HEK293 (cell line): ENCODE data around the gene C20orf204.

Experiments
- CTCF ChIA-PET: fragments of 350-600 bp; formaldehyde crosslinking; extraction: SDS; loops from one replicate; lab custom pipeline; 2021; ENCODE audit warnings: antibody characterized with exemption; lab: Yijun Ruan, JAX
- POLR2A ChIA-PET: fragments of 300-600 bp; formaldehyde crosslinking; extraction: SDS; loops from one replicate; lab custom pipeline; 2020; ENCODE audit warnings: antibody characterized with exemption, inconsistent platforms; lab: Yijun Ruan, JAX
- H3K27ac ChIP-seq: fragments of 200-500 bp; sonication (Bioruptor generic); 2 replicates; pipeline ENCODE4 v1.5.1; 2014; ENCODE audit warnings: low read depth, low read length, control low read depth, inconsistent platforms; ENCODE audit errors: extremely low read depth
- H3K36me3 ChIP-seq, 2 experiments: fragments of 200-500 bp in 1 of 2; sonication (Bioruptor generic) in 1 of 2; 1 replicate in 1 of 2; 2 replicates in 1 of 2; pipeline ENCODE4 v1.5.1; 2014 to 2017; ENCODE audit warnings: inconsistent platforms in 2 of 2, low read length in 2 of 2; ENCODE audit not compliant: control insufficient read depth in 2 of 2, insufficient read depth in 1 of 2
- H3K4me1 ChIP-seq: fragments of 200-500 bp; sonication (Bioruptor generic); 2 replicates; pipeline ENCODE4 v1.5.1; 2014; ENCODE audit warnings: mild to moderate bottlenecking, low read length, inconsistent platforms; ENCODE audit not compliant: control insufficient read depth, insufficient read depth
- H3K4me3 ChIP-seq: 2 replicates; pipeline ENCODE4 v1.5.1; 2011; ENCODE audit warnings: low read depth, mild to moderate bottlenecking, control low read depth, low read length, moderate library complexity
- H3K9me3 ChIP-seq: fragments of 200-500 bp; sonication (Bioruptor generic); 2 replicates; pipeline ENCODE4 v1.5.1; 2014; ENCODE audit warnings: low read depth, low read length, inconsistent platforms; ENCODE audit not compliant: control insufficient read depth, insufficient read depth
- BCL6B ChIP-seq: fragments of 450-650 bp; formaldehyde crosslinking; IDR thresholded peaks from 2 replicates; pipeline ENCODE4 v1.5.1; 2017; ENCODE audit warnings: missing biosample characterization, missing genetic modification characterization
- IKZF3 ChIP-seq: fragments of 450-650 bp; IDR thresholded peaks from 2 replicates; pipeline ENCODE4 v1.5.0; 2018; ENCODE audit warnings: missing biosample characterization, mild to moderate bottlenecking, missing genetic modification characterization, moderate library complexity
- OSR2 ChIP-seq: fragments of 450-650 bp; formaldehyde crosslinking; IDR thresholded peaks from 2 replicates; pipeline ENCODE4 v1.5.1; 2016; ENCODE audit warnings: missing biosample characterization, missing genetic modification characterization
- ZIC2 ChIP-seq: fragments of 450-650 bp; formaldehyde crosslinking; IDR thresholded peaks from 2 replicates; pipeline ENCODE4 v1.5.1; 2016; ENCODE audit warnings: missing biosample characterization, missing genetic modification characterization
- ZNF10 ChIP-seq: fragments of 450-650 bp; formaldehyde crosslinking; IDR thresholded peaks from 2 replicates; pipeline ENCODE4 v1.5.1; 2017; ENCODE audit warnings: missing biosample characterization, missing genetic modification characterization
- ZNF133 ChIP-seq: fragments of 450-650 bp; formaldehyde crosslinking; IDR thresholded peaks from 2 replicates; pipeline ENCODE4 v1.5.1; 2016; ENCODE audit warnings: missing biosample characterization, missing genetic modification characterization
- ZNF18 ChIP-seq: fragments of 450-650 bp; formaldehyde crosslinking; IDR thresholded peaks from 2 replicates; pipeline ENCODE4 v1.5.1; 2016; ENCODE audit warnings: missing biosample characterization, missing genetic modification characterization
- ZNF221 ChIP-seq: fragments of 450-650 bp; formaldehyde crosslinking; IDR thresholded peaks from 2 replicates; pipeline ENCODE4 v1.5.1; 2017; ENCODE audit warnings: missing biosample characterization, missing genetic modification characterization, borderline replicate concordance
- ZNF26 ChIP-seq: fragments of 450-650 bp; formaldehyde crosslinking; IDR thresholded peaks from 2 replicates; pipeline ENCODE4 v1.5.1; 2016; ENCODE audit warnings: missing biosample characterization, missing genetic modification characterization
- ZNF366 ChIP-seq: fragments of 450-650 bp; formaldehyde crosslinking; conservative IDR thresholded peaks from 2 replicates; pipeline ENCODE4 v1.5.1; 2016; ENCODE audit warnings: missing biosample characterization, missing genetic modification characterization
- ZNF600 ChIP-seq: fragments of 450-650 bp; formaldehyde crosslinking; IDR thresholded peaks from 2 replicates; pipeline ENCODE4 v1.5.1; 2016; ENCODE audit warnings: missing biosample characterization, missing genetic modification characterization
- ZNF624 ChIP-seq: fragments of 450-650 bp; formaldehyde crosslinking; IDR thresholded peaks from 2 replicates; pipeline ENCODE4 v1.5.1; 2017; ENCODE audit warnings: missing biosample characterization, missing genetic modification characterization
- ZNF701 ChIP-seq: fragments of 450-650 bp; formaldehyde crosslinking; IDR thresholded peaks from 2 replicates; pipeline ENCODE4 v1.5.1; 2016; ENCODE audit warnings: missing biosample characterization, missing genetic modification characterization
- ZNF843 ChIP-seq: fragments of 450-650 bp; formaldehyde crosslinking; IDR thresholded peaks from 2 replicates; pipeline ENCODE4 v1.5.1; 2016; ENCODE audit warnings: missing biosample characterization, missing genetic modification characterization
- ZSCAN30 ChIP-seq: fragments of 450-650 bp; IDR thresholded peaks from 2 replicates; pipeline ENCODE4 v1.5.1; 2018; ENCODE audit warnings: missing biosample characterization, mild to moderate bottlenecking, missing genetic modification characterization, moderate library complexity
- TF ChIP-seq, protein P1 (sequence below): fragments of 450-650 bp; formaldehyde crosslinking; IDR thresholded peaks from 2 replicates; pipeline ENCODE4 v1.5.1; 2016; ENCODE audit warnings: missing biosample characterization, missing genetic modification characterization
- TF ChIP-seq, protein P2 (sequence below): fragments of 450-650 bp; formaldehyde crosslinking; IDR thresholded peaks from 2 replicates; pipeline ENCODE4 v1.5.1; 2017; ENCODE audit warnings: missing biosample characterization, missing genetic modification characterization
- TF ChIP-seq, protein P3 (sequence below): fragments of 450-650 bp; formaldehyde crosslinking; IDR thresholded peaks from 2 replicates; pipeline ENCODE4 v1.5.1; 2016; ENCODE audit warnings: missing biosample characterization, missing genetic modification characterization
- TF ChIP-seq, protein P4 (sequence below): fragments of 450-650 bp; formaldehyde crosslinking; IDR thresholded peaks from 2 replicates; pipeline ENCODE4 v1.5.1; 2016; ENCODE audit warnings: missing biosample characterization, missing genetic modification characterization

Gene C20orf204

DNA sequence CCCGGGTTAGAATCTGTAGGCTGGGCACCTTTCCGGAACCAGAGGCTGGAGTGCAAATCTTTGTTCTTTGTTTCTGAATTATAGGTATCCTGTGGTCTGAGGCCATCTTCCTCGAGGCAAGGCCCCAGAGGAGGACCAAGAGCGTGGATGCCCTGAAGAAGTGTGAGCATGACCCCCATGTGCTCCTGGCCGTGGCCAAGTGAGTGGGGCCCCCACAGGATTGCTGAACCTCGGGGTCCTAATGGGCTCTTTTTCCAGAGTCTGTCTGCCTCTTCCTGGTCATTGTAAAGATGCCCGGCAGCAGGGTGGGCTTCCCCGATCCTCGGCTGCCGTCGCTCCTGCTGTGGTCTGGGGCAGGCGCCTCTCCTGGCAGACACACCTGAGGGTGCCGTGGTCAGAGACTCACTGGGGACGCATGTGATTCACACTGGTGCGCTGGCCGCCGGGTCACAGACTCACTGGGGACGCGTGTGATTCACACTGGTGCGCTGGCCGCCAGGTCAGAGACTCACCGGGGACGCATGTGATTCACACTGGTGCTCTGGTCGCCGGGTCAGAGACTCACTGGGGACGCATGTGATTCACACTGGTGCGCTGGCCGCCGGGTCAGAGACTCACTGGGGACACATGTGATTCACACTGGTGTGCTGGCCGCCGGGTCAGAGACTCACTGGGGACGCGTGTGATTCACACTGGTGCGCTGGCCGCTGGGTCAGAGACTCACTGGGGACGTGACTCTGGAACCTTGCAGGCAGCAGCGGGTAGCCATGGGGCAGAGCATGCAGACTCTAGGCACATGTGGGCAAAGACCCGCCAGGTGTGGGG is 6.5 kb upstream of the C20orf204 start:
- no peaks in the 10 kb centered on the region for H3K9me3 ChIP-seq
- no peak overlapping the region for H3K4me3 ChIP-seq
- CTCF ChIA-PET, result interaction anchor here (1.5 to 2.3 kb wide), 2 partner anchors 9 to 10 kb away, joined by 4 to 9 read pairs; no protein-coding TSS in a partner anchor
- POLR2A ChIA-PET, result no interaction called here
- TF ChIP-seq ZNF366 (tag by site-specific recombination) (no peak), ZNF600 (tag by site-specific recombination) (0 out of 2 replicates have a peak, but pooled peaks have one; percentile 22), ZNF701 (no peak), ZNF18 (tag by site-specific recombination) (peak; percentile 63; the same call in 1 of the 2 replicates), ZNF26 (no peak)
- TF ChIP-seq, protein P1, sequence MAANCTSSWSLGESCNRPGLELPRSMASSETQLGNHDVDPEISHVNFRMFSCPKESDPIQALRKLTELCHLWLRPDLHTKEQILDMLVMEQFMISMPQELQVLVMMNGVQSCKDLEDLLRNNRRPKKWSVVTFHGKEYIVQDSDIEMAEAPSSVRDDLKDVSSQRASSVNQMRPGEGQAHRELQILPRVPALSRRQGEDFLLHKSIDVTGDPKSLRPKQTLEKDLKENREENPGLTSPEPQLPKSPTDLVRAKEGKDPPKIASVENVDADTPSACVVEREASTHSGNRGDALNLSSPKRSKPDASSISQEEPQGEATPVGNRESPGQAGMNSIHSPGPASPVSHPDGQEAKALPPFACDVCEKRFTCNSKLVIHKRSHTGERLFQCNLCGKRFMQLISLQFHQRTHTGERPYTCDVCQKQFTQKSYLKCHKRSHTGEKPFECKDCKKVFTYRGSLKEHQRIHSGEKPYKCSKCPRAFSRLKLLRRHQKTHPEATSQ, result no peak
- TF ChIP-seq, protein P2, sequence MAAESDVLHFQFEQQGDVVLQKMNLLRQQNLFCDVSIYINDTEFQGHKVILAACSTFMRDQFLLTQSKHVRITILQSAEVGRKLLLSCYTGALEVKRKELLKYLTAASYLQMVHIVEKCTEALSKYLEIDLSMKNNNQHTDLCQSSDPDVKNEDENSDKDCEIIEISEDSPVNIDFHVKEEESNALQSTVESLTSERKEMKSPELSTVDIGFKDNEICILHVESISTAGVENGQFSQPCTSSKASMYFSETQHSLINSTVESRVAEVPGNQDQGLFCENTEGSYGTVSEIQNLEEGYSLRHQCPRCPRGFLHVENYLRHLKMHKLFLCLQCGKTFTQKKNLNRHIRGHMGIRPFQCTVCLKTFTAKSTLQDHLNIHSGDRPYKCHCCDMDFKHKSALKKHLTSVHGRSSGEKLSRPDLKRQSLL (tag by site-specific recombination), result no peak
- peaks cover 11% of the 10 kb centered on the region for H3K4me1 ChIP-seq
- no peak overlapping the region; the same call in 1 of the 2 replicates for H3K27ac ChIP-seq
- H3K36me3 ChIP-seq, result peaks cover 0 to 96% of the 10 kb centered on the region in 2 experiments; a peak in 2 of 3 replicates

GRCh38 chr20:64030371-64031134 is 5.4 kb upstream of the C20orf204 start:
- Histone ChIP-seq H3K36me3 (peaks cover 0 to 91% of the 10 kb centered on the region in 2 experiments; a peak in 2 of 3 replicates), H3K27ac (peak overlapping the region; percentile 49; the same call in 1 of the 2 replicates), H3K4me3 (no peak overlapping the region), H3K4me1 (peaks cover 12% of the 10 kb centered on the region), H3K9me3 (no peaks in the 10 kb centered on the region)
- ChIA-PET POLR2A (interaction anchor here (0.6 to 0.7 kb wide), 2 partner anchors 88 to 268 kb away, joined by 4 to 7 read pairs; no protein-coding TSS in a partner anchor), CTCF (interaction anchor here (2.3 kb wide), 1 partner anchor 9 kb away, joined by 9 read pairs; no protein-coding TSS in a partner anchor)
- TF ChIP-seq ZNF18 (tag by site-specific recombination) (peak; percentile 81), ZIC2 (tag by site-specific recombination) (peak; percentile 81), ZNF10 (peak; percentile 32; the same call in 1 of the 2 replicates), ZNF133 (tag by site-specific recombination) (no peak), ZNF843 (peak; percentile 98), ZSCAN30 (tag by site-specific recombination) (0 out of 2 replicates have a peak, but pooled peaks have one; percentile 35), ZNF624 (tag by site-specific recombination) (no peak), IKZF3 (tag by site-specific recombination) (peak; percentile 58), OSR2 (tag by site-specific recombination) (peak; percentile 99), ZNF221 (no peak), BCL6B (tag by site-specific recombination) (no peak)
- TF ChIP-seq, protein P3, sequence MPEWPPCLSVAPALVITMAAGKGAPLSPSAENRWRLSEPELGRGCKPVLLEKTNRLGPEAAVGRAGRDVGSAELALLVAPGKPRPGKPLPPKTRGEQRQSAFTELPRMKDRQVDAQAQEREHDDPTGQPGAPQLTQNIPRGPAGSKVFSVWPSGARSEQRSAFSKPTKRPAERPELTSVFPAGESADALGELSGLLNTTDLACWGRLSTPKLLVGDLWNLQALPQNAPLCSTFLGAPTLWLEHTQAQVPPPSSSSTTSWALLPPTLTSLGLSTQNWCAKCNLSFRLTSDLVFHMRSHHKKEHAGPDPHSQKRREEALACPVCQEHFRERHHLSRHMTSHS (tag by site-specific recombination), result no peak
- TF ChIP-seq, protein P4, sequence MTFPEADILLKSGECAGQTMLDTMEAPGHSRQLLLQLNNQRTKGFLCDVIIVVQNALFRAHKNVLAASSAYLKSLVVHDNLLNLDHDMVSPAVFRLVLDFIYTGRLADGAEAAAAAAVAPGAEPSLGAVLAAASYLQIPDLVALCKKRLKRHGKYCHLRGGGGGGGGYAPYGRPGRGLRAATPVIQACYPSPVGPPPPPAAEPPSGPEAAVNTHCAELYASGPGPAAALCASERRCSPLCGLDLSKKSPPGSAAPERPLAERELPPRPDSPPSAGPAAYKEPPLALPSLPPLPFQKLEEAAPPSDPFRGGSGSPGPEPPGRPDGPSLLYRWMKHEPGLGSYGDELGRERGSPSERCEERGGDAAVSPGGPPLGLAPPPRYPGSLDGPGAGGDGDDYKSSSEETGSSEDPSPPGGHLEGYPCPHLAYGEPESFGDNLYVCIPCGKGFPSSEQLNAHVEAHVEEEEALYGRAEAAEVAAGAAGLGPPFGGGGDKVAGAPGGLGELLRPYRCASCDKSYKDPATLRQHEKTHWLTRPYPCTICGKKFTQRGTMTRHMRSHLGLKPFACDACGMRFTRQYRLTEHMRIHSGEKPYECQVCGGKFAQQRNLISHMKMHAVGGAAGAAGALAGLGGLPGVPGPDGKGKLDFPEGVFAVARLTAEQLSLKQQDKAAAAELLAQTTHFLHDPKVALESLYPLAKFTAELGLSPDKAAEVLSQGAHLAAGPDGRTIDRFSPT, result no peak
